Esophagus squamous epithelium (tissue), 5 donors: ENCODE data around the gene COL15A1. TPM values are rescaled to one million over a fixed set of nuclear protein-coding genes. Genes with fewer than 3 reads are reported as not detected.

Experiments
- DNase-seq: peaks from one replicate; lab custom pipeline; 2025; lab: John Stamatoyannopoulos, UW
- H3K27ac ChIP-seq, 4 donors: fragments of 200-600 bp; sonication (generic); one replicate each; pipeline ENCODE4 v1.5.1; 2016 to 2019; ENCODE audit warnings: mild to moderate bottlenecking in 1 of 4
- H3K27me3 ChIP-seq, 4 donors: fragments of 200-600 bp; sonication (generic); 1 replicate in 3 of 4; 2 replicates in 1 of 4; pipeline versions ENCODE4 v1.5.1 to v1.6.0; 2017 to 2021; ENCODE audit warnings: antibody characterized with exemption in 1 of 4
- H3K36me3 ChIP-seq, 3 donors: fragments of 200-600 bp; sonication (generic); one replicate each; pipeline ENCODE4 v1.5.1; 2016 to 2019
- H3K4me1 ChIP-seq, 3 donors: fragments of 200-600 bp; sonication (generic); one replicate each; pipeline ENCODE4 v1.5.1; 2017 to 2019
- H3K4me3 ChIP-seq, 4 donors: fragments of 200-600 bp; sonication (generic); 1 replicate in 3 of 4; 2 replicates in 1 of 4; pipeline ENCODE4 v1.5.1; 2016 to 2019; ENCODE audit warnings: mild to moderate bottlenecking in 2 of 4, moderate library complexity in 1 of 4
- H3K9me3 ChIP-seq, 3 donors: fragments of 200-600 bp; sonication (generic); one replicate each; pipeline ENCODE4 v1.5.1; 2016 to 2019
- CTCF ChIP-seq, 6 experiments: fragments of 450-650 bp in 4 of 6; fragments of 200-600 bp in 2 of 6; sonication (generic) in 2 of 6; IDR thresholded peaks; one replicate each; pipeline ENCODE4 v1.5.1; 2016 to 2019; ENCODE audit warnings: antibody characterized with exemption in 6 of 6, mild to moderate bottlenecking in 4 of 6, moderate library complexity in 4 of 6
- POLR2A ChIP-seq, 4 donors: fragments of 450-650 bp; IDR thresholded peaks; one replicate each; pipeline ENCODE4 v1.6.1; 2017; ENCODE audit warnings: antibody characterized with exemption in 4 of 4, mild to moderate bottlenecking in 4 of 4, moderate library complexity in 3 of 4
- WGBS, 2 donors: methylation state at CpG; one replicate each; pipeline ENCODE4 v1.1.5; 2018; 5-methylcytosine and 5-hydroxymethylcytosine counted together
- intact Hi-C: fragments of 100-400 bp; cut with DNase I; formaldehyde crosslinking; loops from one replicate; pipeline ENCODE4 v1.15.0; 2022
- total RNA-seq, 4 donors: library from RNA; depleted of rRNA; stranded (reverse); fragments of >200 nt; gene quantifications; one replicate each; pipeline ENCODE4 v1.1.0, GENCODE V29; 2016
- donor health status: DM: yes; HTN: yes; CAD: no.

The COL15A1 gene
- total RNA-seq, 4 donors from 2014 or later: 3.4 to 33.2 (median 9.7) TPM

- Histone ChIP-seq H3K4me3 (peak overlapping the region in 1 of 4 donors; percentile 10), H3K36me3 (no peaks in the 10 kb centered on the region), H3K9me3 (no peaks in the 10 kb centered on the region), H3K27ac (no peak overlapping the region), H3K27me3 (no peaks in the 10 kb centered on the region), H3K4me1 (peaks cover 5 to 59% (median 12%) of the 10 kb centered on the region in 3 donors)
- WGBS, 2 donors: 74 to 82% methylated on average over 7 of the region's 7 CpGs
- DNase-seq: no peak
- TF ChIP-seq CTCF (IDR thresholded peaks at IDR 0.05): no peak
- TF ChIP-seq POLR2A (IDR thresholded peaks at IDR 0.05): no peak
- intact Hi-C loops: no loop called here
Measured at GRCh38 chr9:99118782-99119466, 175.2 kb downstream of the COL15A1 start.

GRCh38 chr9:99119976-99120655 lies 176.4 kb downstream of the COL15A1 start:
- TF ChIP-seq POLR2A (IDR thresholded peaks at IDR 0.05) (no peak), CTCF (IDR thresholded peaks at IDR 0.05) (no peak)
- no peak overlapping the region for H3K27ac ChIP-seq
- H3K4me3 ChIP-seq: no peak overlapping the region
- peaks cover 0 to 47% (median 10%) of the 10 kb centered on the region in 3 donors for H3K4me1 ChIP-seq
- H3K36me3 ChIP-seq: no peaks in the 10 kb centered on the region
- H3K9me3 ChIP-seq: no peaks in the 10 kb centered on the region
- intact Hi-C loops: no loop called here
- DNase-seq: no peak
- H3K27me3 ChIP-seq: no peaks in the 10 kb centered on the region

Other genes with a start within 250 kb of the COL15A1 start
- not detected for gene GABBR2, start 235.0 kb upstream of the COL15A1 start, total RNA-seq
- gene ANKS6, start 147.4 kb upstream of the COL15A1 start, total RNA-seq: 10 to 100 TPM; 11.0 to 21.7 (median 15.3) TPM
- gene GALNT12, start 136.2 kb upstream of the COL15A1 start, total RNA-seq: 10 to 100 TPM; 17.5 to 25.9 (median 21.1) TPM
- gene TGFBR1, start 161.2 kb downstream of the COL15A1 start, total RNA-seq: 10 to 100 TPM; 20.2 to 34.3 (median 25.6) TPM